GM19351 (cell line): ENCODE results near the gene PLEKHA5.
"Not testable (repeated sequence)": the region's sequence is repeated elsewhere in the genome, so short reads cannot be mapped to it uniquely, and the experiment has no call there.

Experiments
- ATAC-seq: cut with Tn5 transposase; IDR thresholded peaks from one replicate; pipeline ENCODE4 v1.9.1; 2021; ENCODE audit warnings: mild to moderate bottlenecking, moderate library complexity; ENCODE audit not compliant: unreplicated experiment

PLEKHA5 gene

GRCh38 chr12:19227190-19227879 is 97.8 kb downstream of the PLEKHA5 start:
- no peak for ATAC-seq

GRCh38 chr12:19227880-19228210 is 98.3 kb downstream of the PLEKHA5 start:
- no peak for ATAC-seq

- not testable (repeated sequence) for ATAC-seq
Observed at GRCh38 chr12:19229021-19229420, 99.5 kb downstream of the PLEKHA5 start.

GRCh38 chr12:19230299-19230866 is 100.8 kb downstream of the PLEKHA5 start:
- ATAC-seq: no peak

- no peak for ATAC-seq
Observed at GRCh38 chr12:19230896-19231295, 101.4 kb downstream of the PLEKHA5 start.

GRCh38 chr12:19234171-19234704 is 104.7 kb downstream of the PLEKHA5 start:
- no peak for ATAC-seq

GRCh38 chr12:19234981-19235871 is 105.7 kb downstream of the PLEKHA5 start:
- ATAC-seq: no peak

- ATAC-seq: no peak
Observed at GRCh38 chr12:19236656-19237055, 107.1 kb downstream of the PLEKHA5 start.

GRCh38 chr12:19238540-19238939 is 109.0 kb downstream of the PLEKHA5 start:
- no peak for ATAC-seq

- ATAC-seq: no peak
Observed at GRCh38 chr12:19239102-19239501, 109.6 kb downstream of the PLEKHA5 start.

- ATAC-seq: no peak
Observed at GRCh38 chr12:19239616-19240234, 110.2 kb downstream of the PLEKHA5 start.

- no peak for ATAC-seq
Observed at GRCh38 chr12:19242581-19242980, 113.0 kb downstream of the PLEKHA5 start.

GRCh38 chr12:19243551-19243950 is 114.0 kb downstream of the PLEKHA5 start:
- ATAC-seq: no peak

GRCh38 chr12:19244312-19244711 is 114.8 kb downstream of the PLEKHA5 start:
- no peak for ATAC-seq

GRCh38 chr12:19245106-19245505 is 115.6 kb downstream of the PLEKHA5 start:
- no peak for ATAC-seq

GRCh38 chr12:19245666-19246065 is 116.1 kb downstream of the PLEKHA5 start:
- no peak for ATAC-seq

GRCh38 chr12:19246933-19247332 is 117.4 kb downstream of the PLEKHA5 start:
- ATAC-seq: no peak

GRCh38 chr12:19248929-19249602 is 119.5 kb downstream of the PLEKHA5 start:
- no peak for ATAC-seq

- no peak for ATAC-seq
Observed at GRCh38 chr12:19251481-19252132, 122.1 kb downstream of the PLEKHA5 start.

GRCh38 chr12:19260135-19260534 is 130.6 kb downstream of the PLEKHA5 start:
- ATAC-seq: no peak
